Effector CD4-positive, alpha-beta T cell (primary cell): ENCODE results near the gene MARK4.

ENCODE experiments used
- DNase-seq: peaks from one replicate; pipeline ENCODE4 v3.0.0-alpha.2; 2020

Gene MARK4

DNA sequence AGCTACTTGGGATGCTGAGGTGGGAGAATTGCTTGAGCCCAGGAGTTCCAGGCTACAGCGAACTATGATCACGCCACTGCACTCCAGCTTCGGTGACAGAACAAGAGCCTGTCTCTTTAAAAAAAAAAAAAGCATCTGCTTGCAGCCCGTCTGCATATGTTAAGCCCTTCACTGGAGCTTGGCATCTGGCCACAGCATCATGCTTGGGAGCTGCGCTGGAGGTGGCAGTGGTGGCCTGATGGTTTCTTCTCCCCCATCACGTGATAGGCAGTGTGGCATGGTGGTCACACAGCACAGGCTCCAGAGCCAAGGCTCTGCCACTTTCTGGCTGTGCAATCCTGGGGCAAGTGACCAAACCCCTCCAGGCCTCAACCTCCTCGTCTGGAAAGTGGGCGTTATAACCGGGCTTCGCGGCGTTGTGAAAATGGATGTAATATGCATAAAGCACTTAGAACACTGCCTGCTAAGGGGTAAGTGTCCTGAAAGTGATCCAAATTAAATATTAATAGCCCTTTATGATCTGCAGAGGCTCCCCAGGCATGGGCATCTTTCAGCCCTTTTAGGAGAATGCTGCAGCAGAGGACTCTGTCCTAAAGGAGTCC lies 24.4 kb downstream of the MARK4 start:
- no peak for DNase-seq

DNA sequence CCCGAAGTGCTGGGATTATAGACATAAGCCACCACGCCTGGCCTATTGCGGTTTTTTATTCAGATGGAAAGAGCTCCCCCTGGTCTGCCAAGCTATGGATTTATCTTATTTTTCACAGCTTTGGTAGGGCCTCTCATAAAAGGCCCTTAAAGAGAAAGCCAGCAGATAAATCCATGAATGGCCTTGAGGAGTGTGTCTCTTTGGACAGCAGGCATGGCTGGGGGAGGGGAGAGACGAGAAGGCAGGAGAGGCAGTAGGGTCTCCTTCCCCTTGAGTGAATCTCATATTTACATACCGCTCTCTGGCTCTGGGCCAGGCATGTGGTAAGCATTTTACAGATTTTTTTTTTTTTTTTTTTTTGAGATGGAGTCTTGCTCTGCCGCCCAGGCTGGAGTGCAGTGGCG lies 25.2 kb downstream of the MARK4 start:
- DNase-seq: no peak

DNA sequence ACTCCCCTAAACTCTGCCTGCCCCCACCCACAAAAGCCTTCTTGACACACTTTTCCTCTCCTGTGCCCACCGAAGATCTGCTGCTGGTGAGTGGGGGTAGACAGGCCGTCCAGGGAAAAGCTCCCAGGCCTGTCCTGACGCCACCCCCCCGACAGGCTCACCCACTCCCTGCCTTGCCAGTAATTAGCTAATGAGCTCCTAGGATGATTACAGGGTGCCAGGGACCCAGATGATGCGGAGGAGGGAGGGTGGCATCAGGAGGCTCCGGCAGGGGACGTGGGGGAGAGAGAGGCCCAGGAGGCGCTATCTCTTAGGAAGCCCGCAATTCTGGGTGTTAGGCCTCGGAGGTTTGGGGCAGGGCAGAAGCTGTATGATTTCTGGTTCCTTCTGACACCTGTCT lies 27.0 kb downstream of the MARK4 start:
- no peak for DNase-seq

DNA sequence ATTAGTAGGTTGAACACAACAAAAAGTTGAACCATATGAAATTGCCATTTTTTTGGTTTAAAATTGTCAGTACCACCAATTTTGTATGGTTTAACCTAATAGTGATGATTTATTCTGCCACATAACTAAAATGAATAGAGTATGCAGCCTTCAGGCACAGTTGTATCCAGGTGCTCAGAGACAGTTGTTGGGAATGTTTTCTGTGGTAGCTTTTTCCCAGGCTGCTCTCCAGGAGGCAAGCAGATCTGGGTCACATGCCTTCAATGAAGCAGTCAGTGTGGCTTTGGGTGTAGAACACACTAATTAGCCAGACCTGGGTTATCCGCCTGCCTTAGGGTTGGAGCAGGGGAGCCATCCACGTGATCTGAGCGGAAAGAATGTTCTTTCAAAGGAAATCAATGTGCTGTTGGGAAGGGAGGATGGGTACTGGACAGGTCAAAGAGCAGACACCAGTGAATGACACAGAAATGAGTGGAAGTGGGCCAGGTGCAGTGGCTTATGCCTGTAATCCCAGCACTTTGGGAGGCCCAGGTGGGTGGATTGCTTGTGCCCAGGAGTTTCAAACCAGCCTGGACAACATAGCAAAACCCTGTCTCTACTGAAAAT lies 28.6 kb downstream of the MARK4 start:
- no peak for DNase-seq

DNA sequence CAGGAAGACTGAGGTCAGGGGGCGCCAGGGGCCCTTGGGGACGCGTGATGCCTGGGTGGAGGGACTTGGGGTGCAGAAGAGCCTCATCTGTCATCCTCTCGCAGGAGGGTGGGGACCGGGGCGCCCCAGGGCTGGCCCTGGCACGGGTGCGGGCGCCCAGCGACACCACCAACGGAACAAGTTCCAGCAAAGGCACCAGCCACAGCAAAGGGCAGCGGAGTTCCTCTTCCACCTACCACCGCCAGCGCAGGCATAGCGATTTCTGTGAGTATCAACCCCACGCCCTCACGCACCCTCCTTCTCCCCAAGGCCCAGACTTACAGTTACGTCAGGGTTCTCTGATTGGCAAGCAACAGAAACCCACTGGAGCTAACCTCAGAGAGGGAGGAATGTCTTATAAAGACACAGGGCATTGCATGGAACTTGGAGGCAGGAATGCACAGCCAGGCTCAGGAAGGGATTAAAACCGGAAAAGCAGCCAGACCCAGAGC lies 29.4 kb downstream of the MARK4 start:
- DNase-seq: no peak

DNA sequence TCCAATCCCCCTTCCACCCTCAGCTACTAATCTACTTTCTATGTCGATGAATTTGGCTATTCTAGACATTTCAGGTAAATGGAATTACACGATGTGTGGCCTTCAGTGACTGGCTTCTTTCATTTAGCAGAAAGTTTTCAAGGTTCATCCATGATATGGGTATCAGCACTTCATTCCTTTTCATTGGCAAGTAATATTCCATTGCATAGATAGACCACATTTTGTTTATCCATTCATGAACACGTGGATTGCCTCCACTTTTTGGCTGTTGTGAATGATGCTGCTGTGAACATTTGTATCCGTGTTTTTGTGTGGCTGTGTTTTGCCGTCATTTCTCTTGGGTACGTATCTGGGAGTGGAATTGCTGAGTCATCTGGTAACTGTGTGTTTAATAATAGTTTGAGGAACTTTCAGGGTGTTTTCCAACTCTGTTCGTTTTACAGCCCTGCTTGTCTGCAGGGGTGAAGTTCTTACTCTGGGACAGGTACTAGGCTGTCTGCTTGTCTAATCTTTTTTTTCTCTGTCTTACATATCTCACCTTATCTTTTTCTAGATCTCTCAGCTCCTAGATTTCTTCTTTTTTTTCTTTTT lies 32.5 kb downstream of the MARK4 start:
- no peak for DNase-seq

DNA sequence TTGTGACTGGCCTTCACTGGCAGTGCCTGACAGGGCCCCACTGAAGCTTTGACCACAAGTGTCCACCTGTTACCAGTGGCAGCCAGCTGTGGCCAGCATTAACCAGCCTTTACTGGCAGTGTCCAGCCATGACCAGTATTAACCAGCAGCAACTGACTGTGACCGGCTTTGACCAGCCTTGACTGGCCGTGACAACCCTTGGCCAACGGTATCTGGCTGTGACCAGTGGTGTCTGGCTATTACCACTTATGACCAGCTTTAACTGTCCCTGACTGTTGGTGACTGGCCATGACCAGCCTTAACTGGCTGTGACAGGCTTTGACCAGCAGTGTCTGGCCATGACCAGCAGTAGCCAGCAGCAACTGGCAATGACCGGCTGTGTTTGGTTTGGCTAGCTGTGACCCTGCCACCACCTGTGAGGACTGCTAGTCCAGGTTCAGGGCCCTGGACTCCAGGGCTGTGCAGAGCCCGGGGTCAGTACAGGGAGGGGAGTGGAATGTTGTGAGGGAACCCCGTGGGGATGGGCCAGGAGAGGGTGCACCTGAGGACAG lies 39.4 kb downstream of the MARK4 start:
- DNase-seq: no peak

DNA sequence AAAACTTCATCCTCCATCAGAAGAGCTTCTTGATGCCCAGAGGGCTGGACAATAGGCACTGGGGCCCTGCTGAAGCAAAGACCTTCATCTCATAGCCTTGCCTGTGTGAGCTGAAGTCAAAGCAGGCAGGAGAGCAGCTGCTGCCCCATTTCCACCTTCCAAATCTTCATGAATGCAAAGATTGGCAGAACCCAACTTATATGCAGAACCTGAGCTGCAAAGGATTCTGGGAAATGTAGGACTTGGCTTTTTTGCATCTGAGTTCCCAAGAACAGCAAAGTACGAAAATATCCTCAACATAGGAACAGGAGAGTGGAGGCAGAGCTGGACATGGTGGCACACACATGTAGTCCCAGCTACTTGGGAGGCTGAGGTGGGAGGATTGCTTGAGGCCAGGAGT lies 40.8 kb downstream of the MARK4 start:
- DNase-seq: no peak

DNA sequence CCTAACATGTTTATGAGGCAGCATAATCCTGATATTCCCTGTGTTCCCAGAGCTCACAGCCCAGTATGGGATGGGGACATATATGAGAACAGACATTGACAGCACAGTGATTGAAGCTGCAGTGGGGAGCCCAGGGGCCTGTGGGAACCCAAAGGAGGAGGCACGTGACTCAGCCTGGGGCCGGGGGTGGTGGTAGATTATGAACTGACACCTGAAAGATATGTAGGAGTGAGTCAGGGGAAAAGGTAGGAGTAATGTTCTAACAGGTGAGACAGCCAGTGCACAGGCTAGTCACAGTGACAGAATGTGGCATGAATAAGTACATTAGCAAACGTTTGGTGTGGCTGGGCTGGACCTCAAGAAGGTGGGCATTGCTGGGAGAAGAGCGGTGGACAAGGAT lies 42.6 kb downstream of the MARK4 start:
- no peak for DNase-seq

DNA sequence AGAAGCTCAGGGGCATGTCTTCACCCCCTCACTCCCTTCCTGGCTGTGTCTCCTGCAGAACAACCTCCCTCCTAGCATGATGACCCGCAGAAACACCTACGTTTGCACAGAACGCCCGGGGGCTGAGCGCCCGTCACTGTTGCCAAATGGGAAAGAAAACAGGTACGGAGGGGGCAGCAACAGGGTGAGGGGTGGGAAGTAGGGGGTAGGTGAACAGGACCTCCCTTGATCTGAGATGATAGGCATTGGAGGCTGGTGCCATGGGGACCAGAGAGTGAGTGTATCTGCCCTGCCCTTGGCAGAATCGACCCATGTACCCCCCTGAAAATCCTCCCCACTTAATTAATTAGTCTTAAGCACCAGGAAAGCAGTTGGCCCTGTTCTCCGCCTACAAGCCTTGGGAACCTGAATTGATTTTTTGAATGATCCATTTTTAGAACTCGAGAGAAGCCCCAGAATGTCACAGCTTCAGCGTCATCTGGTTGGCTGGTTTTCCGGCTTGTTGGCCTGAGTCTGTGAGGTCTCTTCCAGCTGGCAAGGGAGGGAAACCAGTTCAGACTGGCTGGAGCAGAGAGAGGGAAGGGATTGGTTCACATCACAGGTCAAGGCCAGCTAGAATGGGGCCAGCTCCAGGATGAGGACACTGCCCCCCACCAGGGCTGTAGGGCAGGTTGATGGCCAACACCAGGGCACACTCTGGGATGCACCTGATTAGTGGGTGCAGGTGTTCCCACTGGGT lies 43.4 kb downstream of the MARK4 start:
- no peak for DNase-seq

DNA sequence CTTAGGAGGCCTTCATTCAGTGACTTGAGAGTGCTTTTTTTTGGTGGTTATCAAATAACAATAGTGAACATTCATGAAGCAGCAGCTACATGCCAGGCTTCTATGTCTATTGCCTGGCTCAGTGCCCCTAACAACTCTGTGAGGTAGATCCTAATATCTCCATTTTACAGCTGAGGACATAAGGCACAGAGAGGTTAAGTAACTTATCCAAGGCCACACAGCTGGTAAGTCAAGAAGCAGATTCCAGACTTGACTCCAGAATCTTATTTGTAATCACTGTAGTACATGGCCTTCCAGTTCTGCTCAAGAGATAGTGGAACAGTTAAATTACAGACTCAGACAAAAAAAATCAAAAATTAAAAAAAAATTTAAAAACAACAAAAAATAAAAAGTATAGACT lies 44.8 kb downstream of the MARK4 start:
- DNase-seq: no peak

DNA sequence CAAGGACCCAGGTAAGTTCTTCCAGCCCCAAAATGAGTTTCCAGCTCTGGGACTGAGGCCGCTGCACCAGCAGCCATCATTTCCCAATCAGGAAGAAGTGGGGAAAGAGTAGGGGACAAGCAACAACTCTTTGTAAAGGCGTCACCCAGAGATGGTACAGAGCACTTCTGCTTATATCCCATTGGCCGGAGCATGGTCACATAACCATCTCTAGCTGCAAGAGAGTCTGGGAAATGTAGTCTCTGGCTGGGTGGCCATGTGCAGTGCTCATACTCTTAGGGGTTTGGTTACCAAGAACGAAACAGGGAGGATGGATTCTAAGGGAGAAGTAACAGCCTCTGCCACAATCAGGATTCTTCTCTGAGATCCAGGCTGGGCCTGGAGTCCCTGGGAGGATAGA lies 45.3 kb downstream of the MARK4 start:
- DNase-seq: no peak

DNA sequence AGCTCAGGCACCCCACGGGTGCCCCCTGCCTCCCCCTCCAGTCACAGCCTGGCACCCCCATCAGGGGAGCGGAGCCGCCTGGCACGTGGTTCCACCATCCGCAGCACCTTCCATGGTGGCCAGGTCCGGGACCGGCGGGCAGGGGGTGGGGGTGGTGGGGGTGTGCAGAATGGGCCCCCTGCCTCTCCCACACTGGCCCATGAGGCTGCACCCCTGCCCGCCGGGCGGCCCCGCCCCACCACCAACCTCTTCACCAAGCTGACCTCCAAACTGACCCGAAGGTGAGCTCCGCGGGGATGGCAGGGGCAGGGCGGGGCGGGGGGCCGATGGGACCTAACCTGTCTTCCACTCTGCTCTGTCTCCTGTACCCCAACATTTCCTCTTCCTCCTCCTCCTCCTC lies 46.6 kb downstream of the MARK4 start:
- no peak for DNase-seq

DNA sequence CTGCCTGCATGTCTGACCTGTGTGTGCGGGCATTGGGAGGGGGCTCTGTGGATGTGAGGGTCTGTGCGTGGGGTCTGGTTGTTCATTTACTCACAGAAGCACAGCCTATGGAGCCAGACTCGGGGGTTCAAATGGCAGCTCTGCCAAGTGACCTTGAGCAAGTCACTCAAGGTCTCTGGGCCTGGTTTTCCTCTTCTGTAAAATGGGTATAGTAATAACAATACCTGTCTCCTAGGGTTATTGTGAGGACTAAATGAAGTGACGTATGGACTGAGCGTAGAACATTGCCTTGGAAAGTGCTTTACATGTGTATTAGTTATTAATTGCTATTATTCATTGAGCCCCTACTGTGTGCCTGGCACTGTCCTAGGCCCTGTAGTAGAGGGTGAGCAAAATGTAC lies 47.2 kb downstream of the MARK4 start:
- no peak for DNase-seq

DNA sequence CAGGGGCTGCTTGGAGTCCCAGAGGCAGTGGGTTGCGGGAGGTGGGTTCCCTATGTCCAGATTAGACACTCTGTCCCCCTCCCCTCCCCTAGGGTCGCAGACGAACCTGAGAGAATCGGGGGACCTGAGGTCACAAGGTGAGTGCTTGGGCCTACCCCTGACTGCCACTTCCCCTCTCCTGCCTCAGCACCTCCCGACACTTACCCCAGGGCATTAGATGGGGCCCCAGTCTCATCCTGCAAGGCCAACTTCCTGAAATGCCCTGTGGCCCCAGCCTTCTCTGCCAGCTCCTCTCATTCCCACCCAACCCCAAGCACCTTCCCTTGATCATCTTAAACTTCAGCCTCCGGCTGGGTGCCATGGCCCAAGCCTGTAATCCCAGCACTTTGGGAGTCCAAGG lies 48.6 kb downstream of the MARK4 start:
- DNase-seq: no peak

DNA sequence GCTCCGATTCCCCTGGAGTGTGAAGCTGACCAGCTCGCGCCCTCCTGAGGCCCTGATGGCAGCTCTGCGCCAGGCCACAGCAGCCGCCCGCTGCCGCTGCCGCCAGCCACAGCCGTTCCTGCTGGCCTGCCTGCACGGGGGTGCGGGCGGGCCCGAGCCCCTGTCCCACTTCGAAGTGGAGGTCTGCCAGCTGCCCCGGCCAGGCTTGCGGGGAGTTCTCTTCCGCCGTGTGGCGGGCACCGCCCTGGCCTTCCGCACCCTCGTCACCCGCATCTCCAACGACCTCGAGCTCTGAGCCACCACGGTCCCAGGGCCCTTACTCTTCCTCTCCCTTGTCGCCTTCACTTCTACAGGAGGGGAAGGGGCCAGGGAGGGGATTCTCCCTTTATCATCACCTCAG lies 51.3 kb downstream of the MARK4 start:
- DNase-seq: no peak

DNA sequence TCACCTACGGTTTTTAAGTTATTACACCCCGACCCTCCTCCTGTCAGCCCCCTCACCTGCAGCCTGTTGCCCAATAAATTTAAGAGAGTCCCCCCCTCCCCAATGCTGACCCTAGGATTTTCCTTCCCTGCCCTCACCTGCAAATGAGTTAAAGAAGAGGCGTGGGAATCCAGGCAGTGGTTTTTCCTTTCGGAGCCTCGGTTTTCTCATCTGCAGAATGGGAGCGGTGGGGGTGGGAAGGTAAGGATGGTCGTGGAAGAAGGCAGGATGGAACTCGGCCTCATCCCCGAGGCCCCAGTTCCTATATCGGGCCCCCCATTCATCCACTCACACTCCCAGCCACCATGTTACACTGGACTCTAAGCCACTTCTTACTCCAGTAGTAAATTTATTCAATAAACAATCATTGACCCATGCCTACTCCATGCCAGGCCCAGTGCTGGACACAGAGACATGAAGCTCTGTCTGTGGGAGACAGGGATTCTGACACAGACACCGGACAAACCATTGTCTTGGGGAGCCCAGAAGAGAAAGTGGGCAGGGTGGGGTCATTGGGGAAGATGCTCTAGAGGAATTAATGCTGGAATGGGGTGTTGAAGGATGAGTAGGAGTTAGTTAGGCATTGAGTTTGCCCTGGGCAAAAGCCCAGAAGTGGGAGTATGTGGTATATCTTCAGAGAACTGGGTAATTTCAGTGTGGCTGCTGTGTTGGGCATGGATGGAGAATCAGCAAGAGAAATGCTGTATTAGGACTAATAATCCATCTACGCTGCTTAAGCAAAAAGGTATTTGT lies 52.4 kb downstream of the MARK4 start:
- DNase-seq: no peak

DNA sequence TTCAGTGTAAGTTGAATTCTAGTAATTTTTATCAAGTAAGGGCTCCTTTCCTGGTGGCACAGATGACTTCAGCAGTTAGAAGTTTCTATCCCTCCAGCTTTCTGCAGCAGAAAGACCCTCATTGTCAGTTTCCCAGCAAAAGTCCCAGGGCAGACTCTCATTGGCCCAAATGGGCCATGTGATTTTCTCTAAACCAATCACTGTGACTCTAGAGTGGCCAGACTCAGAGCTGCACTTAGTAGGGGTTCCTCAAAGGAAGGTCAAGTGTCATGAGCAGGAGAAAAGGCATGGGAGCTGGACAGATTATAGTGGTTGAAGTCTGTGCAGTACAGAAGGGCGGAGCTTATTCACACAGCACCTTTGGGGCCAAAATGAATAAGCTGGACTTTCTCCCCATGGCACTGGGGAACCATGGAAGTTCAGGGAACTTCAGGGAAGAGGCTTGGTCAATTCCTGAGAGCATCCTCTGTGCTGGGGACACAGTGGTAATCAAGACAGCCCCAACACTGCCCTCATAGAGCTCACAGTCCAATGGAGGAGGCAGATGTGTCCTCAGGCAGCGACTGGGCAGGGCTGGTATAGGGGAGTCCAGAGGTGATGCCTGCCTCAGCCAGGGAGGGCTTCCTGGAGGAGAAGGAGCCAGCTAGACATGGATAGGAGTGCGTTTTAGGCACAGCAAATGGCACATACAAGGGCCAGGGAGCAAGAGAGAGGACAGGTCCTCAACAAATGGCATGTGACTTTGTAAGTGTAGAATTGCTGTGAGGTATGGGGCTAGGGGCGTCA lies 53.3 kb downstream of the MARK4 start:
- DNase-seq: no peak

DNA sequence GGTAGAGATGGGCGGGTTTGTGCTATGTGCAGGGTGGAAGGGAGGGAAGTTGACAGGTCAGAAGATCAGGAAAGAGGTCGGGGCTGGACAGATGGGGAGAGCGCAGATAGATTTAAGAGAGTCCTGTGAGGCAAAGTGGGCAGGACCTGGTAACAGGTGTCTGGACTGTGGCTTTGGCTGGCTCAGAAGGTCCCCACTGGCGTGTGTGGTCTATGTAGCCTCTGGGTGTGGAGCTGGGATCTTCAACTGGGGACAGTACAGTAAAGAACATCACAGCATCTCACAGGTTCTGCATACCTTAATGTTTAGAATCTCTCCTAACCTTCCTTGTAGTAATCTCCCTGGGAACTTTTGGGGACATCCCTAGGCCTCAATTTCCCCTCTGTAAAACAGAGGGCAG lies 53.9 kb downstream of the MARK4 start:
- no peak for DNase-seq

DNA sequence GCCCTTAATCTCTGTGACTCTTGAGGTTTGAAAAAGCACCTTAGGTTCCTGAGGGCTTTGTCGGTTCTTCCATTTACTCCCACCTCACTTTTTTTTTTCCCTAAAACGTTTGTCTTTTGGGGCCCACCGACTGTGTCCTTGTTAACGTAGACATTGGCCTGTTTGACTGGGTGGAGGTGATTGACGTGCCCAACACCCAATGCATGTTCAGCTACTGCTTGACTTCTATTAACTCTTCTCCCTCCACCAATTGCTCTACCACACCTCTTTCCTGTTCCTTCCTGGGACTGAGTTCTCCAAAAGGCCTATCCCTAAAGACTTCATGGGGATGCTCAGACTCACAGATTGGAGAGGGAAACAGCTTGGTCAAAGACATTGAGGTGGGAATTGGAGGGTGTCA lies 54.4 kb downstream of the MARK4 start:
- no peak for DNase-seq

DNA sequence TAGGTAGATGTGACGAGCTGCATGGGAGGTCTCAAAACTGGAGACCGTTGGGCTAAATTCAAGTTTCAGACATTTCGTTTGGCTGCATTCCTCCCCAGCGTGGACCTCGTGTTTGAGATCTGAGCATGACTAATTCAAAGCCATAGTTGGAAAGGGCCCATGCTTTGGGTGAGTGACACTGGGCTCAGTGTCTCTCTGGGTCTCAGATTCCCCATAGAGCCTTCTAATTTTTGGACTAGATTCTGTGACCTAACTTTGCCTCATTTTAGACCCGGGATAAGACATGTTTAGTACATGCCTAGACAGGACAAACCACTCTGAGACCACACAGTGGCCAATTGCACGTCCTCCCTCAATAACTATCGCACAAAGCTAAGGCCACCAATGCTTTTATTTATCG lies 55.0 kb downstream of the MARK4 start:
- DNase-seq: no peak

DNA sequence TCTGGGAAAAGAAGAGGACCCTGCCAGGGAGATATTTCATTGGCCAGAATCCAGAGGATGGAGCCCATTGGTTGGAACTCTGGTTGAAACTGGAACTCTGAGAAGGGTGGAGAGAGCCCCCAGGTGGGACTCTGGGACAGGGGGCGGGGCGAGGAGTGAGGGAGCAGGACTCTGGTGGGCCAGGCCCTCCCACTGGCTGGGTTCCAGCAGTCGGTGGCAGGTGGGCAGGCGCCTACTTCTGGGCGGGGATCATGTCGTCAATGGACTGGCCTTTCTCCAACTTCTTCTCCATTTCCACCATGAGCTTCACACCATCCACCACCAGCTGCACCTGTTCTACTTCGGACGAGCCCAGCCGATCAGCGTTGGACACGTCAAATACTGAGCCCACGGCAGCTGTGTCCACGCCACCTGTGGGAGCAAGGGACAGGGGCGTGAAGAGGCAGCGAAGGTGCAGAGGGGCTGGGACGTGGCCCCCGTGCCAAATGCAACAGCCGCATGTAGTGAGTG lies 55.5 kb downstream of the MARK4 start:
- no peak for DNase-seq
